Ishikawa (cell line): Measurements from ENCODE around the gene MED17.

Experiments used
- CEBPB ChIP-seq: IDR thresholded peaks from 2 replicates; pipeline ENCODE4 v1.6.1; 2012
- CREB1 ChIP-seq: IDR thresholded peaks from 2 replicates; pipeline ENCODE4 v1.6.1; 2012; ENCODE audit warnings: low read depth
- EGR1 ChIP-seq: IDR thresholded peaks from 2 replicates; pipeline ENCODE4 v1.6.1; 2012
- EP300 ChIP-seq: IDR thresholded peaks from 2 replicates; pipeline ENCODE4 v1.6.1; 2012; ENCODE audit warnings: borderline replicate concordance
- FOXM1 ChIP-seq: IDR thresholded peaks from 2 replicates; pipeline ENCODE4 v1.6.1; 2012; ENCODE audit warnings: low read depth, borderline replicate concordance
- NFIC ChIP-seq: IDR thresholded peaks from 2 replicates; pipeline ENCODE4 v1.6.1; 2012
- RAD21 ChIP-seq: IDR thresholded peaks from 2 replicates; pipeline ENCODE4 v1.6.1; 2012; ENCODE audit warnings: low read depth
- TAF1 ChIP-seq: IDR thresholded peaks from 2 replicates; pipeline ENCODE4 v1.6.1; 2012; ENCODE audit warnings: low read depth, mild to moderate bottlenecking
- TCF12 ChIP-seq: IDR thresholded peaks from 2 replicates; pipeline ENCODE4 v1.6.1; 2012; ENCODE audit warnings: low read depth
- TEAD4 ChIP-seq: IDR thresholded peaks from 2 replicates; pipeline ENCODE4 v1.6.1; 2012
- YY1 ChIP-seq: IDR thresholded peaks from 2 replicates; pipeline ENCODE4 v1.6.1; 2012; ENCODE audit warnings: low read depth
- ZBTB7A ChIP-seq: IDR thresholded peaks from 2 replicates; pipeline ENCODE4 v1.6.1; 2012; ENCODE audit warnings: low read depth
- TF ChIP-seq, protein P1 (sequence below): IDR thresholded peaks from 2 replicates; pipeline ENCODE4 v1.6.1; 2012; ENCODE audit warnings: low read depth, mild to moderate bottlenecking
- TF ChIP-seq, protein P2 (sequence below): IDR thresholded peaks from 2 replicates; pipeline ENCODE4 v1.6.1; 2012
- TF ChIP-seq, protein P3 (sequence below): IDR thresholded peaks from 2 replicates; pipeline ENCODE4 v1.6.1; 2012

The MED17 gene

DNA sequence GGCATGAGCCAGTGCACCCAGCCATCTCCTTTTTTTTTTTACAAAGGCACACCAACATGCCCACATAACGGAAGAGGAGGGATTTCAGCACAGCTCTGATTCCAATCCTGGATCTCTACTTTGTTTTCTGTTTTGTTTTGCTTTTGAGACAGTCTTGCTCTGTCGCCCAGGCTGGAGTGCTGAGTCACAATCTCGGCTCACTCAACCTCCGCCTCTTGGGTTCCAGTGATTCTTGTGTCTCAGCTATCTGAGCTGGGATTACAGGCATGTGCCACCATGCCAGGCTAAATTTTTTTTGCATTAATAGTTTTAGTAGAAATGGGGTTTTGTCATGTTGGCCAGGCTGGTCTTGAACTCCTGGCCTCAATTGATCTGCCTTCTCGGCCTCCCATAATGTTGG is 38.3 kb downstream of the MED17 start:
- no peak for TF ChIP-seq FOXM1
- no peak for TF ChIP-seq TEAD4
- no peak for TF ChIP-seq TAF1
- no peak for TF ChIP-seq YY1
- TF ChIP-seq ZBTB7A: no peak
- TF ChIP-seq EGR1: no peak
- TF ChIP-seq NFIC: no peak
- no peak for TF ChIP-seq CEBPB
- no peak for TF ChIP-seq EP300
- no peak for TF ChIP-seq CREB1
- TF ChIP-seq, protein P1, sequence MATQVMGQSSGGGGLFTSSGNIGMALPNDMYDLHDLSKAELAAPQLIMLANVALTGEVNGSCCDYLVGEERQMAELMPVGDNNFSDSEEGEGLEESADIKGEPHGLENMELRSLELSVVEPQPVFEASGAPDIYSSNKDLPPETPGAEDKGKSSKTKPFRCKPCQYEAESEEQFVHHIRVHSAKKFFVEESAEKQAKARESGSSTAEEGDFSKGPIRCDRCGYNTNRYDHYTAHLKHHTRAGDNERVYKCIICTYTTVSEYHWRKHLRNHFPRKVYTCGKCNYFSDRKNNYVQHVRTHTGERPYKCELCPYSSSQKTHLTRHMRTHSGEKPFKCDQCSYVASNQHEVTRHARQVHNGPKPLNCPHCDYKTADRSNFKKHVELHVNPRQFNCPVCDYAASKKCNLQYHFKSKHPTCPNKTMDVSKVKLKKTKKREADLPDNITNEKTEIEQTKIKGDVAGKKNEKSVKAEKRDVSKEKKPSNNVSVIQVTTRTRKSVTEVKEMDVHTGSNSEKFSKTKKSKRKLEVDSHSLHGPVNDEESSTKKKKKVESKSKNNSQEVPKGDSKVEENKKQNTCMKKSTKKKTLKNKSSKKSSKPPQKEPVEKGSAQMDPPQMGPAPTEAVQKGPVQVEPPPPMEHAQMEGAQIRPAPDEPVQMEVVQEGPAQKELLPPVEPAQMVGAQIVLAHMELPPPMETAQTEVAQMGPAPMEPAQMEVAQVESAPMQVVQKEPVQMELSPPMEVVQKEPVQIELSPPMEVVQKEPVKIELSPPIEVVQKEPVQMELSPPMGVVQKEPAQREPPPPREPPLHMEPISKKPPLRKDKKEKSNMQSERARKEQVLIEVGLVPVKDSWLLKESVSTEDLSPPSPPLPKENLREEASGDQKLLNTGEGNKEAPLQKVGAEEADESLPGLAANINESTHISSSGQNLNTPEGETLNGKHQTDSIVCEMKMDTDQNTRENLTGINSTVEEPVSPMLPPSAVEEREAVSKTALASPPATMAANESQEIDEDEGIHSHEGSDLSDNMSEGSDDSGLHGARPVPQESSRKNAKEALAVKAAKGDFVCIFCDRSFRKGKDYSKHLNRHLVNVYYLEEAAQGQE: no peak
- no peak for TF ChIP-seq TCF12
- TF ChIP-seq, protein P2, sequence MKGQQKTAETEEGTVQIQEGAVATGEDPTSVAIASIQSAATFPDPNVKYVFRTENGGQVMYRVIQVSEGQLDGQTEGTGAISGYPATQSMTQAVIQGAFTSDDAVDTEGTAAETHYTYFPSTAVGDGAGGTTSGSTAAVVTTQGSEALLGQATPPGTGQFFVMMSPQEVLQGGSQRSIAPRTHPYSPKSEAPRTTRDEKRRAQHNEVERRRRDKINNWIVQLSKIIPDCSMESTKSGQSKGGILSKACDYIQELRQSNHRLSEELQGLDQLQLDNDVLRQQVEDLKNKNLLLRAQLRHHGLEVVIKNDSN: no peak
- no peak for TF ChIP-seq RAD21
- TF ChIP-seq, protein P3, sequence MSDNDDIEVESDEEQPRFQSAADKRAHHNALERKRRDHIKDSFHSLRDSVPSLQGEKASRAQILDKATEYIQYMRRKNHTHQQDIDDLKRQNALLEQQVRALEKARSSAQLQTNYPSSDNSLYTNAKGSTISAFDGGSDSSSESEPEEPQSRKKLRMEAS: no peak

DNA sequence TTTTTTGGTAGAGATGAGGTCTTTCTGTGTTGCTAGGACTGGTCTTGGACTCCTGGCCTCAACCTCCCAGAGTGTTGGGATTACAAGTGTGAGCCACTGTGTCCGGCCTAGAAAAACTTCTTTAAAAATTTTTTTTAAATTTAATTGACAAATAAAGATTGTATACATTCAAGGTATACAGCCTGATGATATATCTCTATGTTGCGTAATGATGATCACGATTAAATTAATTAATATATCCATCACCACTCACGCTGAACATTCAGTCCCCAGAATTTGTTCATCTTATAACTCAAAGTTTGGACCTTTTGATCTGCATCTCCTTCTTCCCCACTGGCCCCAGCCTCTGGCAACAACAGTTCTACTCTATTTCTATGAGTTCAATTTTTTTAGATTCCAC is 39.1 kb downstream of the MED17 start:
- TF ChIP-seq, protein P1: no peak
- TF ChIP-seq EGR1 (no peak), EP300 (no peak), FOXM1 (no peak), CREB1 (no peak), ZBTB7A (no peak), TEAD4 (no peak)

DNA sequence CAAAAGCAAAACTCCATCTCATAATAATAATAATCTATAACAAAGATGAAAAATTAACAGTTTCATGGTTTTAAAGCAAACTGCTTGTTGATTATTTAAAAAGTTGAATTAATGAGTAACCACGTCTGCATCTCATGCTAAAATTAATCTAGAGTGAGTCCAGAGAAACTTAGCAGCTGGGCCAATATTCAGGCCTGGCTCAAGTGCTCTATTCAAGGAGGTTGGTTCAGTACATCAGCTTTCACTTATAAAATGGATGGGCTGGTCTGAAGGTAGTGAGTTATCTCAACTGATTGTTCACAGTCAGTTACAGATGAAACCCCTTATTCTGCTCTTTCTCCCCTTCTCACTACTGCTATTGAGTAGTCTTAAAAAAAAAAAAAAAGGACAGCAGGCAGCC is 43.3 kb downstream of the MED17 start:
- TF ChIP-seq CREB1: no peak

DNA sequence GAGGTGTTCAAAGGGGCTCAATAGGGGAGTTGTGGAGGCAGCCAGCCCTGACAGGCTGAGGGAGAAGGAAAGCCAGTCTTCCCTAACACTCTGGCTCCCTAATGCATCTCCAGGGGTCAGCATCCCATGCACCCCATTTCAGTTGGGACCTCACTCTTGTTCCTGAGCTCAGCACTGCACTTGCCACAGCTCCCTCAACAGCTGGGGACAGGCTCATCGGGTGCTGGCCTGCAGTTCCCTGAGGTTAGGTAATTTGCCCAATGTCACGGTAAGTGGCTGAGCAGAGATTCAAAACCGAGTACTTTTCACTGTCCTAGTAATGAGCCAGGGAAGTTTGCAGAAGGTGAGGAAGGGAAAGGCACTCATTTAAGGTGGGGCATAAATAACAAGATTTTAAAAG is 45.5 kb downstream of the MED17 start:
- no peak for TF ChIP-seq EP300
- TF ChIP-seq, protein P1: no peak
- no peak for TF ChIP-seq CREB1
- TF ChIP-seq CEBPB: no peak
- no peak for TF ChIP-seq YY1
- TF ChIP-seq, protein P2: no peak
- no peak for TF ChIP-seq ZBTB7A
- no peak for TF ChIP-seq NFIC
- no peak for TF ChIP-seq TEAD4
- no peak for TF ChIP-seq EGR1
- TF ChIP-seq FOXM1: no peak
- TF ChIP-seq RAD21: no peak
- no peak for TF ChIP-seq TAF1

DNA sequence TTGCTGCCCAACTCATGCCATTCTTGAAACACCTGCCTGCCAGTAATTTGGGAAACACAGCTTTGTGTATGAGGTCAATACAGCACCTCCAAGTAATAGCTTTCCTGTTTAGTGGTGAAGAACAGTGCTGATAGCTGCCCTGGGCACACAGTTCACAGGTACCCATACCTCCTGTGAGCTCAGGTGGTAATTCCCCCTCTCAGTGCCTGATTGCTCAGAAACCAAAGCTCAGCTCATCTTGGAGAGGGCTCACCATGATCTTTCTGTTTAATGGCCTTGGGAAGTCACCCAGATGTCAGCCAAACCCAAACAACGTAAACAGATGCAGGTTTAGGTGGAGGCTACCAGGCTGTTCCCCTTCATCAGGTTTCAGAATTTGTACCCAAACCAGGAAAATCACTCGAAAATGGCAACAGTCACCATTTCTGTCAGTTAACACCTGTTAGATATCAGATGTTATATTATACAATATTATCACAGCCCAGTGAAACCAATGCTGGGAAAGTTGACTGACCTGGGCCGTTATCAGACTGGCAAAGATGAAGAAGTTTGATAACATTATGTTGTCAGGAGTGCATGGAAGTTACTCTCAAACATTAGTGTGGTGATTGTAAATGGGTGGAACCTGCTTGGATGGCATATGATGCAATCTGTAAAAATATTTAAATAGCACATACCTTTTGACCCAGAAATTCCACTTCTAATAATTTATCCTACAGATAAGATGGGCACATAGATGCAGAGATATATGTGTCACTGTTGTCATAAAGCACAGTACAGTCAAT is 47.5 kb downstream of the MED17 start:
- TF ChIP-seq, protein P2: no peak
- no peak for TF ChIP-seq EP300
- TF ChIP-seq ZBTB7A: no peak
- no peak for TF ChIP-seq NFIC
- no peak for TF ChIP-seq CEBPB
- TF ChIP-seq, protein P3: no peak
- TF ChIP-seq TEAD4: no peak
- no peak for TF ChIP-seq CREB1
- TF ChIP-seq FOXM1: no peak
- TF ChIP-seq, protein P1: no peak
- TF ChIP-seq RAD21: no peak
- TF ChIP-seq TAF1: no peak
- no peak for TF ChIP-seq TCF12
- TF ChIP-seq YY1: no peak
- no peak for TF ChIP-seq EGR1
